ENCODE results near the gene CAMK2D.

DNA sequence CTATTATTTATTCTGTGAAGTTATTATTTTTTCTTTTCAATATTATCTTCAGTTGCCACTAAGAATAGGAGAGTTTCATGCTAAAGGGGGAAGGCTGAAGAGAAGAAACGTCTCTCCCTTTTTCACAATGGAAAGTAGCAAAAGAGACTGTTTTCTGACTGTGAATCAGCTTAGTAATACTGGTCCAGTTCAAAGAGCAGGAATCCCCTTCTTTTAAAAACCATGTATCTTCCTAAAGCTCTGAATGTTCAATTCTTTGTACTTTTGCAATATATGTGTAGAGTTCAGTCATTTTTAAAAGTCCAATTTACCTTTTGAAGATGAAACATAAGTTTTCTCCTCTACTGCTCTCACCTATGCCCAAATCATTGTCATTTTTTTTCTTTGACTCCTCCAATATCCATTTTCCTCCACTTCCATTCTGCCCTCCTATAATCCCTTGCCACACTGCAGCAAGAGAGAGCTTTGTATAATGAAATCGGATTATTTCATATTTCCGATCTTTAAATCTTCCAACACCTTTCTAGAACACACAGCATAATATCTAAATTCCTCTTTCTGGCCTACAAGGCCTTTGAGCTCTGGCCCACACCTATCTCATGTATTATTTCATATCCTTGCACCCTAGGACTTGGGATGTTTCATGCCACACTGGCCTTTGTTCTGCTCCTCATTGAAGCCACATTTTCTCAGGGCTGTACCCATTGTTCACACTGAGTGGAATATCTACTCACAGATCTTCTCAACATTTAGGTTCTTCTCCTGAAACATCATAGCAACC lies 195.3 kb downstream of the CAMK2D start:
- TF ChIP-seq POLR2AphosphoS5 (IDR thresholded peaks at IDR 0.05; ENCODE audit: low read depth) (no peak), JUNB (IDR thresholded peaks at IDR 0.05; ENCODE audit: unreplicated experiment) (no peak), EZH2phosphoT487 (IDR thresholded peaks at IDR 0.05; ENCODE audit: unreplicated experiment) (no peak), EZH2 (IDR thresholded peaks at IDR 0.05; ENCODE audit: low read depth, unreplicated experiment) (no peak), CREB1 (CRISPR knock-in tag; IDR thresholded peaks at IDR 0.05; ENCODE audit: low read depth) (no peak), STAT1 (IDR thresholded peaks at IDR 0.05; ENCODE audit: unreplicated experiment) (no peak), NANOG (IDR thresholded peaks at IDR 0.05; ENCODE audit: borderline replicate concordance) (no peak), ZNF331 (CRISPR knock-in tag; IDR thresholded peaks at IDR 0.05; ENCODE audit: low read depth) (no peak), ZNF114 (CRISPR knock-in tag; IDR thresholded peaks at IDR 0.05) (no peak)
- TF ChIP-seq, protein P1, sequence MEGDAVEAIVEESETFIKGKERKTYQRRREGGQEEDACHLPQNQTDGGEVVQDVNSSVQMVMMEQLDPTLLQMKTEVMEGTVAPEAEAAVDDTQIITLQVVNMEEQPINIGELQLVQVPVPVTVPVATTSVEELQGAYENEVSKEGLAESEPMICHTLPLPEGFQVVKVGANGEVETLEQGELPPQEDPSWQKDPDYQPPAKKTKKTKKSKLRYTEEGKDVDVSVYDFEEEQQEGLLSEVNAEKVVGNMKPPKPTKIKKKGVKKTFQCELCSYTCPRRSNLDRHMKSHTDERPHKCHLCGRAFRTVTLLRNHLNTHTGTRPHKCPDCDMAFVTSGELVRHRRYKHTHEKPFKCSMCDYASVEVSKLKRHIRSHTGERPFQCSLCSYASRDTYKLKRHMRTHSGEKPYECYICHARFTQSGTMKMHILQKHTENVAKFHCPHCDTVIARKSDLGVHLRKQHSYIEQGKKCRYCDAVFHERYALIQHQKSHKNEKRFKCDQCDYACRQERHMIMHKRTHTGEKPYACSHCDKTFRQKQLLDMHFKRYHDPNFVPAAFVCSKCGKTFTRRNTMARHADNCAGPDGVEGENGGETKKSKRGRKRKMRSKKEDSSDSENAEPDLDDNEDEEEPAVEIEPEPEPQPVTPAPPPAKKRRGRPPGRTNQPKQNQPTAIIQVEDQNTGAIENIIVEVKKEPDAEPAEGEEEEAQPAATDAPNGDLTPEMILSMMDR (conservative IDR thresholded peaks at IDR 0.05; ENCODE audit: low read depth in 2 of 2) = no peak
- TF ChIP-seq, protein P2, sequence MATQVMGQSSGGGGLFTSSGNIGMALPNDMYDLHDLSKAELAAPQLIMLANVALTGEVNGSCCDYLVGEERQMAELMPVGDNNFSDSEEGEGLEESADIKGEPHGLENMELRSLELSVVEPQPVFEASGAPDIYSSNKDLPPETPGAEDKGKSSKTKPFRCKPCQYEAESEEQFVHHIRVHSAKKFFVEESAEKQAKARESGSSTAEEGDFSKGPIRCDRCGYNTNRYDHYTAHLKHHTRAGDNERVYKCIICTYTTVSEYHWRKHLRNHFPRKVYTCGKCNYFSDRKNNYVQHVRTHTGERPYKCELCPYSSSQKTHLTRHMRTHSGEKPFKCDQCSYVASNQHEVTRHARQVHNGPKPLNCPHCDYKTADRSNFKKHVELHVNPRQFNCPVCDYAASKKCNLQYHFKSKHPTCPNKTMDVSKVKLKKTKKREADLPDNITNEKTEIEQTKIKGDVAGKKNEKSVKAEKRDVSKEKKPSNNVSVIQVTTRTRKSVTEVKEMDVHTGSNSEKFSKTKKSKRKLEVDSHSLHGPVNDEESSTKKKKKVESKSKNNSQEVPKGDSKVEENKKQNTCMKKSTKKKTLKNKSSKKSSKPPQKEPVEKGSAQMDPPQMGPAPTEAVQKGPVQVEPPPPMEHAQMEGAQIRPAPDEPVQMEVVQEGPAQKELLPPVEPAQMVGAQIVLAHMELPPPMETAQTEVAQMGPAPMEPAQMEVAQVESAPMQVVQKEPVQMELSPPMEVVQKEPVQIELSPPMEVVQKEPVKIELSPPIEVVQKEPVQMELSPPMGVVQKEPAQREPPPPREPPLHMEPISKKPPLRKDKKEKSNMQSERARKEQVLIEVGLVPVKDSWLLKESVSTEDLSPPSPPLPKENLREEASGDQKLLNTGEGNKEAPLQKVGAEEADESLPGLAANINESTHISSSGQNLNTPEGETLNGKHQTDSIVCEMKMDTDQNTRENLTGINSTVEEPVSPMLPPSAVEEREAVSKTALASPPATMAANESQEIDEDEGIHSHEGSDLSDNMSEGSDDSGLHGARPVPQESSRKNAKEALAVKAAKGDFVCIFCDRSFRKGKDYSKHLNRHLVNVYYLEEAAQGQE (IDR thresholded peaks at IDR 0.05; ENCODE audit: unreplicated experiment) = no peak
- TF ChIP-seq, protein P3, sequence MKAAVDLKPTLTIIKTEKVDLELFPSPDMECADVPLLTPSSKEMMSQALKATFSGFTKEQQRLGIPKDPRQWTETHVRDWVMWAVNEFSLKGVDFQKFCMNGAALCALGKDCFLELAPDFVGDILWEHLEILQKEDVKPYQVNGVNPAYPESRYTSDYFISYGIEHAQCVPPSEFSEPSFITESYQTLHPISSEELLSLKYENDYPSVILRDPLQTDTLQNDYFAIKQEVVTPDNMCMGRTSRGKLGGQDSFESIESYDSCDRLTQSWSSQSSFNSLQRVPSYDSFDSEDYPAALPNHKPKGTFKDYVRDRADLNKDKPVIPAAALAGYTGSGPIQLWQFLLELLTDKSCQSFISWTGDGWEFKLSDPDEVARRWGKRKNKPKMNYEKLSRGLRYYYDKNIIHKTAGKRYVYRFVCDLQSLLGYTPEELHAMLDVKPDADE (IDR thresholded peaks at IDR 0.05) = no peak
- TF ChIP-seq, protein P4, sequence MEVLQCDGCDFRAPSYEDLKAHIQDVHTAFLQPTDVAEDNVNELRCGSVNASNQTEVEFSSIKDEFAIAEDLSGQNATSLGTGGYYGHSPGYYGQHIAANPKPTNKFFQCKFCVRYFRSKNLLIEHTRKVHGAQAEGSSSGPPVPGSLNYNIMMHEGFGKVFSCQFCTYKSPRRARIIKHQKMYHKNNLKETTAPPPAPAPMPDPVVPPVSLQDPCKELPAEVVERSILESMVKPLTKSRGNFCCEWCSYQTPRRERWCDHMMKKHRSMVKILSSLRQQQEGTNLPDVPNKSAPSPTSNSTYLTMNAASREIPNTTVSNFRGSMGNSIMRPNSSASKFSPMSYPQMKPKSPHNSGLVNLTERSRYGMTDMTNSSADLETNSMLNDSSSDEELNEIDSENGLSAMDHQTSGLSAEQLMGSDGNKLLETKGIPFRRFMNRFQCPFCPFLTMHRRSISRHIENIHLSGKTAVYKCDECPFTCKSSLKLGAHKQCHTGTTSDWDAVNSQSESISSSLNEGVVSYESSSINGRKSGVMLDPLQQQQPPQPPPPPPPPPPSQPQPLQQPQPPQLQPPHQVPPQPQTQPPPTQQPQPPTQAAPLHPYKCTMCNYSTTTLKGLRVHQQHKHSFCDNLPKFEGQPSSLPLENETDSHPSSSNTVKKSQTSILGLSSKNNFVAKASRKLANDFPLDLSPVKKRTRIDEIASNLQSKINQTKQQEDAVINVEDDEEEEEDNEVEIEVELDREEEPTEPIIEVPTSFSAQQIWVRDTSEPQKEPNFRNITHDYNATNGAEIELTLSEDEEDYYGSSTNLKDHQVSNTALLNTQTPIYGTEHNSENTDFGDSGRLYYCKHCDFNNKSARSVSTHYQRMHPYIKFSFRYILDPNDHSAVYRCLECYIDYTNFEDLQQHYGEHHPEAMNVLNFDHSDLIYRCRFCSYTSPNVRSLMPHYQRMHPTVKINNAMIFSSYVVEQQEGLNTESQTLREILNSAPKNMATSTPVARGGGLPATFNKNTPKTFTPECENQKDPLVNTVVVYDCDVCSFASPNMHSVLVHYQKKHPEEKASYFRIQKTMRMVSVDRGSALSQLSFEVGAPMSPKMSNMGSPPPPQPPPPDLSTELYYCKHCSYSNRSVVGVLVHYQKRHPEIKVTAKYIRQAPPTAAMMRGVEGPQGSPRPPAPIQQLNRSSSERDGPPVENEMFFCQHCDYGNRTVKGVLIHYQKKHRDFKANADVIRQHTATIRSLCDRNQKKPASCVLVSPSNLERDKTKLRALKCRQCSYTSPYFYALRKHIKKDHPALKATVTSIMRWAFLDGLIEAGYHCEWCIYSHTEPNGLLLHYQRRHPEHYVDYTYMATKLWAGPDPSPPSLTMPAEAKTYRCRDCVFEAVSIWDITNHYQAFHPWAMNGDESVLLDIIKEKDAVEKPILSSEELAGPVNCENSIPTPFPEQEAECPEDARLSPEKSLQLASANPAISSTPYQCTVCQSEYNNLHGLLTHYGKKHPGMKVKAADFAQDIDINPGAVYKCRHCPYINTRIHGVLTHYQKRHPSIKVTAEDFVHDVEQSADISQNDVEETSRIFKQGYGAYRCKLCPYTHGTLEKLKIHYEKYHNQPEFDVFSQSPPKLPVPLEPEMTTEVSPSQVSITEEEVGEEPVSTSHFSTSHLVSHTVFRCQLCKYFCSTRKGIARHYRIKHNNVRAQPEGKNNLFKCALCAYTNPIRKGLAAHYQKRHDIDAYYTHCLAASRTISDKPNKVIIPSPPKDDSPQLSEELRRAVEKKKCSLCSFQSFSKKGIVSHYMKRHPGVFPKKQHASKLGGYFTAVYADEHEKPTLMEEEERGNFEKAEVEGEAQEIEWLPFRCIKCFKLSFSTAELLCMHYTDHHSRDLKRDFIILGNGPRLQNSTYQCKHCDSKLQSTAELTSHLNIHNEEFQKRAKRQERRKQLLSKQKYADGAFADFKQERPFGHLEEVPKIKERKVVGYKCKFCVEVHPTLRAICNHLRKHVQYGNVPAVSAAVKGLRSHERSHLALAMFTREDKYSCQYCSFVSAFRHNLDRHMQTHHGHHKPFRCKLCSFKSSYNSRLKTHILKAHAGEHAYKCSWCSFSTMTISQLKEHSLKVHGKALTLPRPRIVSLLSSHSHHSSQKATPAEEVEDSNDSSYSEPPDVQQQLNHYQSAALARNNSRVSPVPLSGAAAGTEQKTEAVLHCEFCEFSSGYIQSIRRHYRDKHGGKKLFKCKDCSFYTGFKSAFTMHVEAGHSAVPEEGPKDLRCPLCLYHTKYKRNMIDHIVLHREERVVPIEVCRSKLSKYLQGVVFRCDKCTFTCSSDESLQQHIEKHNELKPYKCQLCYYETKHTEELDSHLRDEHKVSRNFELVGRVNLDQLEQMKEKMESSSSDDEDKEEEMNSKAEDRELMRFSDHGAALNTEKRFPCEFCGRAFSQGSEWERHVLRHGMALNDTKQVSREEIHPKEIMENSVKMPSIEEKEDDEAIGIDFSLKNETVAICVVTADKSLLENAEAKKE (CRISPR knock-in tag; IDR thresholded peaks at IDR 0.05) = no peak
